SK-N-MC (cell line): ENCODE data around the gene PIGV.

Experiments used
- EZH2 ChIP-seq: fragments of 200-600 bp; sonication (generic); IDR thresholded peaks from one replicate; pipeline ENCODE4 v1.6.1; 2017; ENCODE audit warnings: antibody characterized with exemption
- FOXP2 ChIP-seq: optimal IDR thresholded peaks from 2 replicates; pipeline ENCODE3; 2011; ENCODE audit warnings: mild to moderate bottlenecking, moderate library complexity; ENCODE audit not compliant: insufficient read depth; ENCODE audit errors: extremely low read length, control extremely low read depth
- POLR2AphosphoS5 ChIP-seq: IDR thresholded peaks from 2 replicates; pipeline ENCODE4 v1.6.1; 2012; ENCODE audit warnings: mild to moderate bottlenecking, low read depth, low read length, borderline replicate concordance

DNA sequence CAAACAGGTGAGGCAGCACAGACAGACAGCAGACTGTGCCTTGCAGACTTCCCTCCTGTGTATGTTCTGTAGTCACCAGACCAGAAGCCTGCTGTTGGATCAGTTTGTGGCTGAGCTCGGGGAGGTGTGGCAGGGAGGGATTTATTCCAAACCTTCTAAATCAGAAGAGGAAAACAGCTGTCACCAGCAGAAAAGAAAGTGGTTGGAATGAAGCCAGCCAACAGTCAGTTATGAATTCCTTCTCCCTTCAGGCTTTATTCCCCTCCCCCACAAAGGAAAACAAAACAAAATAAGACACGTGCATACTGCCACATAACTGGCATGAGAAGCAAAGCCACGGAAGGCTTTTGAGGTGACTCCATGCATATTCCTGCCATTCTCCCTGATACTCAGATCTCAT is 19.0 kb upstream of the PIGV start:
- TF ChIP-seq EZH2: no peak
- TF ChIP-seq POLR2AphosphoS5: no peak
- TF ChIP-seq FOXP2: no peak
